Loucy (cell line): Measurements from ENCODE around the gene TEX19.

Source experiments
- H2AFZ ChIP-seq: fragments of 200-600 bp; sonication (generic); 2 replicates; pipeline ENCODE4 v1.6.0; 2016; ENCODE audit warnings: antibody characterized with exemption, mild to moderate bottlenecking, low read length, moderate library complexity
- H3F3A ChIP-seq: fragments of 200-600 bp; 2 replicates; pipeline ENCODE4 v1.6.0; 2016; ENCODE audit warnings: antibody characterized with exemption, low read depth, mild to moderate bottlenecking
- H3K27me3 ChIP-seq: fragments of 200-600 bp; sonication (generic); 2 replicates; pipeline ENCODE4 v1.6.1; 2014; ENCODE audit warnings: low read length, mild to moderate bottlenecking; ENCODE audit not compliant: insufficient read depth, poor library complexity, severe bottlenecking
- H3K36me3 ChIP-seq: fragments of 200-600 bp; sonication (generic); 2 replicates; pipeline ENCODE4 v1.6.1; 2016; ENCODE audit warnings: low read length; ENCODE audit not compliant: insufficient read depth
- H3K4me1 ChIP-seq: fragments of 200-600 bp; sonication (generic); 2 replicates; pipeline ENCODE4 v1.5.1; 2014; ENCODE audit warnings: low read length, mild to moderate bottlenecking; ENCODE audit not compliant: insufficient read depth, poor library complexity, severe bottlenecking
- H3K4me2 ChIP-seq: fragments of 200-600 bp; sonication (generic); 2 replicates; pipeline ENCODE4 v1.6.0; 2014; ENCODE audit warnings: antibody characterized with exemption, low read length, low read depth, mild to moderate bottlenecking; ENCODE audit not compliant: poor library complexity, severe bottlenecking
- H3K4me3 ChIP-seq: fragments of 200-600 bp; sonication (generic); 2 replicates; pipeline ENCODE4 v1.5.1; 2014; ENCODE audit warnings: low read length, mild to moderate bottlenecking, mixed read lengths; ENCODE audit not compliant: poor library complexity, severe bottlenecking
- H3K79me2 ChIP-seq: fragments of 200-600 bp; sonication (generic); 2 replicates; pipeline ENCODE4 v1.6.1; 2014; ENCODE audit warnings: low read length; ENCODE audit not compliant: insufficient read depth
- H3K9ac ChIP-seq: fragments of 200-600 bp; sonication (generic); 2 replicates; pipeline ENCODE4 v1.6.0; 2014; ENCODE audit warnings: mild to moderate bottlenecking, low read depth, low read length, moderate library complexity; ENCODE audit not compliant: poor library complexity, severe bottlenecking
- H3K9me2 ChIP-seq: fragments of 200-600 bp; sonication (generic); replicated peaks from 2 replicates; pipeline ENCODE4 v1.6.1; 2016; ENCODE audit warnings: low read depth, low read length, mixed read lengths
- H3K9me3 ChIP-seq: fragments of 200-600 bp; sonication (generic); 2 replicates; pipeline ENCODE4 v1.6.1; 2014; ENCODE audit warnings: mild to moderate bottlenecking, antibody characterized with exemption, low read length, low read depth; ENCODE audit not compliant: insufficient read depth
- H4K20me1 ChIP-seq: fragments of 200-600 bp; sonication (generic); 2 replicates; pipeline ENCODE4 v1.6.0; 2014; ENCODE audit warnings: antibody characterized with exemption, low read length, mild to moderate bottlenecking; ENCODE audit not compliant: insufficient read depth, poor library complexity, severe bottlenecking
- EZH2phosphoT487 ChIP-seq: fragments of 200-600 bp; IDR thresholded peaks from 2 replicates; pipeline ENCODE4 v1.6.1; 2018; ENCODE audit warnings: antibody characterized with exemption, mild to moderate bottlenecking, moderate library complexity, borderline replicate concordance
- TF ChIP-seq, protein P1 (sequence below): fragments of 200-600 bp; sonication (generic); conservative IDR thresholded peaks from 2 replicates; pipeline ENCODE4 v1.5.1; 2014; ENCODE audit warnings: mild to moderate bottlenecking, antibody characterized with exemption, low read length

The TEX19 gene

DNA sequence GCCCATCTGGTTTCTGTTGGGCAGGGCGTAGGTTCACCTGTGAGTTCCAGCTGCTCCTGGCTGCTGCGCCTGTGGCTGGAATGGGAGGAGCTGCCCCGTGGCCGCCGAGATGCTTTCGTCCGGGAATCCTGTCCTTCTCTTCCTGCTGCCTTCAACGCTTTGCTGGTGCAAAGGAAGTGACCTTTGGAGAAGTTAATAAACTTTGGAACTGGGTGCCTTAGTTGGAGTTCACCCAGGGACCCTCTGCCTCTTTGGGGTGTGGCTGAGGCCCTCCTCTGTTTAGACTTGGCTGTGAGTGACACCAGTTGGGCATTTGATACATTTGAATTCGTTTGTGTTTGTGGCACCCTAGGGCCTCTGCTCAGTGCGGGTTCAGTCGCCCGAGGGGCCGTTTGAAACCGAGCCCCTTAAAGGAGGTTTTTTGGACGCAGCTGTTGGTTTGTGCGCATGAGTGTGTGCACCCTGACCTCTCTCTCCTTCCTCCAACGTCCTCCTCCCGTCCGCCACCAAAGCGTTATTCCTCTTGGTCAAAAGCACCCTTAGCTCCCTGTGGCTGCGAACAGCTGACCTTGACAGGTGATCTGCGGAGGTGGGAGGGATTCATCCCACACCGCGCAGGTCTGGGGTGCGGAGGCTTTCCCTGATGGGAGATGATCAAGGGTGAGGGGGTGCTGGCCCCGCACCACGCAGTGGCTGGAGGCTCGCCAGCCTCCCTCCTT, 16.5 kb upstream of the TEX19 start:
- Histone ChIP-seq H3K4me1 (no peaks in the 10 kb centered on the region), H3K4me2 (no peak overlapping the region), H3F3A (no peaks in the 10 kb centered on the region)

DNA sequence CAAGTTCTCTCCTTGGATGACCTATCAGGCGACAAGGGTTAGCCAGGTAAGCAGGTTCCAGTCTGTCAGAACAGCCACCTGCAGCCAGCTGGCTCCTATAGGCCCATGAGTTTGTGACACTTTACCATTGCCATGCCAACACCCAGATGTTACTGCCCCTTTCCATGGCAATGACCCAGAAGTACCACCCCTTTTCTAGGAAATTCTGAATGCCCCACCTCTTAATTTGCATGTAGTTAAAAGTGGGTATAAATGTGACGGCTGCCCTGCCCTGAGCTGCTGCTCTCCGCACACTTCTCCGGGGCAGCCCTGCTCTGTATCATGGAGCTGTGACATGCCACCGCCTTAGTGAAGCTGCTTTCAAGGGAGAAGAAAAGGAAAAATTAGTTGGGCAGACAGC, 15.5 kb upstream of the TEX19 start:
- TF ChIP-seq, protein P1, sequence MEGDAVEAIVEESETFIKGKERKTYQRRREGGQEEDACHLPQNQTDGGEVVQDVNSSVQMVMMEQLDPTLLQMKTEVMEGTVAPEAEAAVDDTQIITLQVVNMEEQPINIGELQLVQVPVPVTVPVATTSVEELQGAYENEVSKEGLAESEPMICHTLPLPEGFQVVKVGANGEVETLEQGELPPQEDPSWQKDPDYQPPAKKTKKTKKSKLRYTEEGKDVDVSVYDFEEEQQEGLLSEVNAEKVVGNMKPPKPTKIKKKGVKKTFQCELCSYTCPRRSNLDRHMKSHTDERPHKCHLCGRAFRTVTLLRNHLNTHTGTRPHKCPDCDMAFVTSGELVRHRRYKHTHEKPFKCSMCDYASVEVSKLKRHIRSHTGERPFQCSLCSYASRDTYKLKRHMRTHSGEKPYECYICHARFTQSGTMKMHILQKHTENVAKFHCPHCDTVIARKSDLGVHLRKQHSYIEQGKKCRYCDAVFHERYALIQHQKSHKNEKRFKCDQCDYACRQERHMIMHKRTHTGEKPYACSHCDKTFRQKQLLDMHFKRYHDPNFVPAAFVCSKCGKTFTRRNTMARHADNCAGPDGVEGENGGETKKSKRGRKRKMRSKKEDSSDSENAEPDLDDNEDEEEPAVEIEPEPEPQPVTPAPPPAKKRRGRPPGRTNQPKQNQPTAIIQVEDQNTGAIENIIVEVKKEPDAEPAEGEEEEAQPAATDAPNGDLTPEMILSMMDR: no peak
- TF ChIP-seq EZH2phosphoT487: no peak
- H3K4me1 ChIP-seq: no peaks in the 10 kb centered on the region
- H3K27me3 ChIP-seq: no peaks in the 10 kb centered on the region
- H2AFZ ChIP-seq: no peak overlapping the region
- H4K20me1 ChIP-seq: no peaks in the 10 kb centered on the region
- no peaks in the 10 kb centered on the region for H3F3A ChIP-seq
- no peaks in the 10 kb centered on the region for H3K9me2 ChIP-seq
- no peaks in the 10 kb centered on the region for H3K9me3 ChIP-seq
- no peak overlapping the region for H3K4me2 ChIP-seq
- H3K4me3 ChIP-seq: no peak overlapping the region
- no peaks in the 10 kb centered on the region for H3K79me2 ChIP-seq
- H3K36me3 ChIP-seq: no peaks in the 10 kb centered on the region
- H3K9ac ChIP-seq: no peak overlapping the region

More for the DNA sequence above, 16.5 kb upstream of the TEX19 start:
- no peak for TF ChIP-seq EZH2phosphoT487
- TF ChIP-seq, protein P1: no peak
- H2AFZ ChIP-seq: no peak overlapping the region
- no peak overlapping the region for H3K4me3 ChIP-seq
- H3K9me2 ChIP-seq: no peaks in the 10 kb centered on the region
- no peak overlapping the region for H3K9ac ChIP-seq
- no peaks in the 10 kb centered on the region for H3K27me3 ChIP-seq
- H3K9me3 ChIP-seq: no peaks in the 10 kb centered on the region
- H4K20me1 ChIP-seq: no peaks in the 10 kb centered on the region
- H3K79me2 ChIP-seq: no peaks in the 10 kb centered on the region
- H3K36me3 ChIP-seq: no peaks in the 10 kb centered on the region

DNA sequence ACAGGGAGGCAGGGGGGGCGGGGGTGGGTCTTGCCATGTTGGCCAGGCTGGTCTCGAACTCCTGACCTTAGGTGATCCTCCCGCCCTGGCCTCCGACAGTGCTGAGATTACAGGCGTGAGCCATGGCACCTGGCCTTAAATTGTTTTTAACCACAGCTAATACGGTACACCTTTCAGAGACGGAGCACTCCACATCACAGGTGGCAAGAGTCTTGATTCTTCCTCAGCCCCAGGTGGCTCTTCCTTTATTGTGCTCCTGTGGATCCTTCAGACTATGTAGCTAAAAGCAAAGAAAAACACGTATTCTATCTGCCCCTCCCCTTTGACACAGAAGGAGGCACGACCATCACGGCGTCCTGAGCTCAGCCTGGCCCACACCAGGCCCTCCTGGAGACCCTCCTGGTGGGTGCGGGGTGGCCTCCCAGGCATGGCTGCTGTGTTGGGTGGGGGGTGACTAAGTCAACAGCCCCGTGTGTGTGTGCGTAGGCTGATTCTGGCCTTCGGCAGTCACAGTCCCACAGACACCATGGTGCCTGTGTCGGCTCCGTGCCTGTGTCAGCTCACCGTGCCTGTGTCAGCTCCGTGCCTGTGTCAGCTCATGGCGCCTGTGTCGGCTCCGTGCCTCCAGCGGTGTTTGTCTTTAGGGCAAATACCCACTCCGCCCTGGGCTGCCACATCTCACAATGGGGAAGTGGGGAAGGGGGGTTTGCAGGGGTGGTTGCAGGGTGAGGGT, 14.7 kb upstream of the TEX19 start:
- Histone ChIP-seq H3K36me3 (no peaks in the 10 kb centered on the region), H3K9ac (no peak overlapping the region), H4K20me1 (no peaks in the 10 kb centered on the region), H2AFZ (no peak overlapping the region), H3K4me1 (no peaks in the 10 kb centered on the region), H3F3A (no peaks in the 10 kb centered on the region), H3K27me3 (no peaks in the 10 kb centered on the region), H3K79me2 (no peaks in the 10 kb centered on the region), H3K9me2 (no peaks in the 10 kb centered on the region), H3K9me3 (no peaks in the 10 kb centered on the region), H3K4me2 (no peak overlapping the region), H3K4me3 (no peak overlapping the region)
- TF ChIP-seq, protein P1: no peak
- no peak for TF ChIP-seq EZH2phosphoT487
